Astrocyte (in vitro differentiated cells and primary cell): Measurements from ENCODE around the gene BMPR2. TPM values are rescaled to one million over a fixed set of nuclear protein-coding genes. Genes with fewer than 3 reads are reported as not detected.

Source experiments
- DNase-seq: peaks from one replicate; pipeline ENCODE4 v3.0.0-alpha.2; 2010; ENCODE audit warnings: low read depth
- FAIRE-seq: peaks from 2 replicates; lab custom pipeline; 2011; peaks lifted over from hg19 to GRCh38; lab: Jason Lieb, UNC
- H2AFZ ChIP-seq: 2 replicates; pipeline ENCODE4 v1.6.0; 2012; ENCODE audit warnings: low read depth, low read length, inconsistent platforms
- H3K27ac ChIP-seq: 2 replicates; pipeline ENCODE4 v1.5.1; 2011; ENCODE audit warnings: low read depth, low read length, inconsistent platforms
- H3K27me3 ChIP-seq: 2 replicates; pipeline ENCODE4 v1.6.0; 2011; ENCODE audit warnings: low read length, inconsistent platforms; ENCODE audit not compliant: insufficient read depth
- H3K36me3 ChIP-seq: 2 replicates; pipeline ENCODE4 v1.5.1; 2011; ENCODE audit warnings: low read length, inconsistent platforms; ENCODE audit not compliant: insufficient read depth
- H3K4me1 ChIP-seq: 2 replicates; pipeline ENCODE4 v1.5.1; 2011; ENCODE audit warnings: low read length, inconsistent platforms; ENCODE audit not compliant: insufficient read depth
- H3K4me2 ChIP-seq: 2 replicates; pipeline ENCODE4 v1.6.0; 2012; ENCODE audit warnings: low read length, inconsistent platforms
- H3K4me3 ChIP-seq: 2 replicates; pipeline ENCODE4 v1.5.1; 2011; ENCODE audit warnings: low read depth, mild to moderate bottlenecking, low read length, inconsistent platforms; ENCODE audit not compliant: insufficient read depth
- H3K79me2 ChIP-seq: 2 replicates; pipeline ENCODE4 v1.6.0; 2012; ENCODE audit warnings: mild to moderate bottlenecking, low read length, inconsistent platforms; ENCODE audit not compliant: insufficient read depth
- H3K9ac ChIP-seq: 2 replicates; pipeline ENCODE4 v1.6.0; 2012; ENCODE audit warnings: mild to moderate bottlenecking, low read length, inconsistent platforms
- H3K9me3 ChIP-seq: 2 replicates; pipeline ENCODE4 v1.5.1; 2012; ENCODE audit warnings: low read depth, mild to moderate bottlenecking, low read length, inconsistent platforms; ENCODE audit not compliant: insufficient read depth
- H4K20me1 ChIP-seq: 2 replicates; pipeline ENCODE4 v1.6.0; 2012; ENCODE audit warnings: low read length, inconsistent platforms; ENCODE audit not compliant: insufficient read depth
- H3K27ac Mint-ChIP-seq: one replicate; pipeline ENCODE4 v1.8.0; 2021; ENCODE audit warnings: mild to moderate bottlenecking, mixed read lengths; ENCODE audit not compliant: unreplicated experiment
- H3K27me3 Mint-ChIP-seq: one replicate; pipeline ENCODE4 v1.8.0; 2021; ENCODE audit warnings: low read depth, mixed read lengths; ENCODE audit not compliant: unreplicated experiment
- H3K36me3 Mint-ChIP-seq: one replicate; pipeline ENCODE4 v1.8.0; 2021; ENCODE audit warnings: low read depth, mixed read lengths; ENCODE audit not compliant: unreplicated experiment
- H3K4me1 Mint-ChIP-seq: one replicate; pipeline ENCODE4 v1.8.0; 2021; ENCODE audit warnings: low read depth, mixed read lengths; ENCODE audit not compliant: unreplicated experiment
- H3K4me3 Mint-ChIP-seq: one replicate; pipeline ENCODE4 v1.8.0; 2021; ENCODE audit warnings: mild to moderate bottlenecking, moderate library complexity, mixed read lengths; ENCODE audit not compliant: unreplicated experiment
- H3K9me3 Mint-ChIP-seq: one replicate; pipeline ENCODE4 v1.8.0; 2021; ENCODE audit warnings: mild to moderate bottlenecking, mixed read lengths; ENCODE audit not compliant: unreplicated experiment
- EZH2 ChIP-seq: IDR thresholded peaks from 2 replicates; pipeline ENCODE4 v1.6.1; 2012; ENCODE audit warnings: mild to moderate bottlenecking, low read length, inconsistent platforms; ENCODE audit not compliant: insufficient read depth
- total RNA-seq: library from RNA; stranded (reverse); gene quantifications from 2 replicates; pipeline ENCODE4 v1.2.1, GENCODE V29; 2021
- TF ChIP-seq, protein P1 (sequence below): IDR thresholded peaks from 2 replicates; pipeline ENCODE4 v1.5.1; 2011; ENCODE audit warnings: low read depth, mild to moderate bottlenecking, inconsistent platforms, low read length, moderate library complexity; ENCODE audit not compliant: insufficient read depth

Gene BMPR2
- total RNA-seq, 1 donor from 2014 or later, result 93.1 TPM

GRCh38 chr2:202460119-202460518, 84.0 kb downstream of the BMPR2 start:
- H3K4me3 Mint-ChIP-seq, result no peak overlapping the region

DNA sequence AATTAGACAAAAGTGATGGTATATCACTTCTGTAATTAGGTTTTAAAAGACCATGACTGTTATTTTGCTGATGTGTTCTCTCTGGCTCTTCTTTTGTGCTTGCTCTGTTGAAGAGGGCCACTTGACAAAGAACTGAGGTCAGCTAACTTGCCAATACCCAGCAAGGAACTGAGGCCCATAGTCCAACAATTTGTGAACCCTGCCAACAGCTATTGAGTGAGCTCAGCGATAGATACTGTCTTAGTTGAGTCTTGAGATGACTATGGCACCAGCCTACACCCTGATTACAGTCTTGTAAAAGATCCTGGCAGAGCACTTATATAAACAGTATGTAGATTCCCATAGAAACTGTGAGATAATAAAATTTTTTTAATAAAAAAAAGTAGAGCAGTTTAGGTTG, 103.0 kb downstream of the BMPR2 start:
- Mint-ChIP-seq H3K36me3 (peaks cover 13% of the 10 kb centered on the region), H3K27me3 (no peaks in the 10 kb centered on the region), H3K4me1 (no peaks in the 10 kb centered on the region), H3K27ac (no peak overlapping the region), H3K9me3 (no peaks in the 10 kb centered on the region), H3K4me3 (no peak overlapping the region)
- Histone ChIP-seq H3K9ac (no peak overlapping the region), H4K20me1 (peaks cover 25% of the 10 kb centered on the region), H3K9me3 (no peaks in the 10 kb centered on the region), H3K27ac (no peak overlapping the region), H3K4me3 (no peak overlapping the region), H2AFZ (no peak overlapping the region), H3K4me2 (no peak overlapping the region), H3K4me1 (no peaks in the 10 kb centered on the region), H3K27me3 (no peaks in the 10 kb centered on the region), H3K79me2 (peaks cover 23% of the 10 kb centered on the region), H3K36me3 (peaks cover 6% of the 10 kb centered on the region)
- TF ChIP-seq, protein P1, sequence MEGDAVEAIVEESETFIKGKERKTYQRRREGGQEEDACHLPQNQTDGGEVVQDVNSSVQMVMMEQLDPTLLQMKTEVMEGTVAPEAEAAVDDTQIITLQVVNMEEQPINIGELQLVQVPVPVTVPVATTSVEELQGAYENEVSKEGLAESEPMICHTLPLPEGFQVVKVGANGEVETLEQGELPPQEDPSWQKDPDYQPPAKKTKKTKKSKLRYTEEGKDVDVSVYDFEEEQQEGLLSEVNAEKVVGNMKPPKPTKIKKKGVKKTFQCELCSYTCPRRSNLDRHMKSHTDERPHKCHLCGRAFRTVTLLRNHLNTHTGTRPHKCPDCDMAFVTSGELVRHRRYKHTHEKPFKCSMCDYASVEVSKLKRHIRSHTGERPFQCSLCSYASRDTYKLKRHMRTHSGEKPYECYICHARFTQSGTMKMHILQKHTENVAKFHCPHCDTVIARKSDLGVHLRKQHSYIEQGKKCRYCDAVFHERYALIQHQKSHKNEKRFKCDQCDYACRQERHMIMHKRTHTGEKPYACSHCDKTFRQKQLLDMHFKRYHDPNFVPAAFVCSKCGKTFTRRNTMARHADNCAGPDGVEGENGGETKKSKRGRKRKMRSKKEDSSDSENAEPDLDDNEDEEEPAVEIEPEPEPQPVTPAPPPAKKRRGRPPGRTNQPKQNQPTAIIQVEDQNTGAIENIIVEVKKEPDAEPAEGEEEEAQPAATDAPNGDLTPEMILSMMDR, result no peak
- no peak for TF ChIP-seq EZH2
- DNase-seq, result peak; percentile 4
- no peak for FAIRE-seq

More at GRCh38 chr2:202460119-202460518, 84.0 kb downstream of the BMPR2 start:
- Mint-ChIP-seq H3K4me1 (peaks cover 4% of the 10 kb centered on the region), H3K9me3 (no peaks in the 10 kb centered on the region), H3K27ac (no peak overlapping the region), H3K27me3 (no peaks in the 10 kb centered on the region), H3K36me3 (peaks cover 11% of the 10 kb centered on the region)
- Histone ChIP-seq H3K79me2 (peaks cover 78% of the 10 kb centered on the region), H3K27ac (no peak overlapping the region), H3K4me2 (no peak overlapping the region), H3K9me3 (no peaks in the 10 kb centered on the region), H3K4me3 (no peak overlapping the region), H2AFZ (no peak overlapping the region), H3K27me3 (no peaks in the 10 kb centered on the region), H3K4me1 (no peaks in the 10 kb centered on the region), H3K9ac (no peak overlapping the region), H3K36me3 (peaks cover 4% of the 10 kb centered on the region), H4K20me1 (peaks cover 64% of the 10 kb centered on the region)
- FAIRE-seq (peak; percentile 5), DNase-seq (no peak)
- TF ChIP-seq, protein P1, result no peak
- TF ChIP-seq EZH2, result no peak

DNA sequence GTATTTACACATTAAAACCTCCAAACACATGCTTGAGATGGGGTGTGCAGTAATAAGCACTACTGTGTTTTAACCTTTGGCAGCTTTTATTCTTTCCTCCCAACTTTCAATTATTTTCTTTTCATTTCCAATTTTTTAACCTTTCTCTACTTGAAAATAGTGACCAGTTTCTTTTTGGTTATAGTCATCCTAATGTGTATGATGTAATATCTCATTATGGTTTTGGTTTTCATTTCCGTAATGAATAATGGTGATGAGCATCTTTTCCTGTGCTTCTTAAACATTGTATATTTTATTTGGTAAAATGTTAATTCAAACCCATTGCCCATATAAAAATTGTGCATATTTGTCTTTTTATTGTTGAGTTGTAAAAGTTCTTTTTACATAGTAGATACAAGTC, 103.5 kb downstream of the BMPR2 start:
- H3K27me3 Mint-ChIP-seq, result no peaks in the 10 kb centered on the region
- Histone ChIP-seq H3K4me3 (no peak overlapping the region), H3K9me3 (no peaks in the 10 kb centered on the region), H3K27ac (no peak overlapping the region), H3K4me2 (no peak overlapping the region), H3K27me3 (no peaks in the 10 kb centered on the region), H3K4me1 (no peaks in the 10 kb centered on the region), H3K79me2 (peaks cover 23% of the 10 kb centered on the region), H4K20me1 (peaks cover 25% of the 10 kb centered on the region), H3K36me3 (peaks cover 6% of the 10 kb centered on the region), H2AFZ (no peak overlapping the region), H3K9ac (no peak overlapping the region)
- H3K4me3 Mint-ChIP-seq, result no peak overlapping the region
- no peak overlapping the region for H3K27ac Mint-ChIP-seq
- FAIRE-seq, result no peak
- DNase-seq, result no peak
- H3K9me3 Mint-ChIP-seq, result no peaks in the 10 kb centered on the region
- peaks cover 13% of the 10 kb centered on the region for H3K36me3 Mint-ChIP-seq
- no peaks in the 10 kb centered on the region for H3K4me1 Mint-ChIP-seq
- TF ChIP-seq, protein P1, result no peak
- TF ChIP-seq EZH2, result no peak
